GM18907 (cell line): Measurements from ENCODE around the gene DNAJC6.
"Not testable (repeated sequence)": the region's sequence is repeated elsewhere in the genome, so short reads cannot be mapped to it uniquely, and the experiment has no call there.

ENCODE experiments used
- ATAC-seq: cut with Tn5 transposase; IDR thresholded peaks from one replicate; pipeline ENCODE4 v1.9.1; 2021; ENCODE audit warnings: mild to moderate bottlenecking, moderate library complexity; ENCODE audit not compliant: unreplicated experiment

The DNAJC6 gene

GRCh38 chr1:65355031-65355712 is 45.8 kb downstream of the DNAJC6 start:
- ATAC-seq: no peak

- ATAC-seq: no peak
These were observed 48.1 kb downstream of the DNAJC6 start for GRCh38 chr1:65357291-65357960.

- no peak for ATAC-seq
These were observed 50.5 kb downstream of the DNAJC6 start for GRCh38 chr1:65359888-65360287.

GRCh38 chr1:65360648-65361047 is 51.3 kb downstream of the DNAJC6 start:
- ATAC-seq: no peak

GRCh38 chr1:65362545-65362944 is 53.2 kb downstream of the DNAJC6 start:
- ATAC-seq: no peak

- ATAC-seq: no peak
These were observed 54.1 kb downstream of the DNAJC6 start for GRCh38 chr1:65363484-65363883.

GRCh38 chr1:65368403-65368802 is 59.1 kb downstream of the DNAJC6 start:
- no peak for ATAC-seq

GRCh38 chr1:65371544-65371943 is 62.2 kb downstream of the DNAJC6 start:
- ATAC-seq: no peak

GRCh38 chr1:65372557-65372956 is 63.2 kb downstream of the DNAJC6 start:
- ATAC-seq: no peak

- no peak for ATAC-seq
These were observed 68.3 kb downstream of the DNAJC6 start for GRCh38 chr1:65377496-65378246.

GRCh38 chr1:65378247-65378946 is 69.1 kb downstream of the DNAJC6 start:
- no peak for ATAC-seq

- ATAC-seq: not testable (repeated sequence)
These were observed 75.1 kb downstream of the DNAJC6 start for GRCh38 chr1:65384426-65384825.

- ATAC-seq: no peak
These were observed 77.1 kb downstream of the DNAJC6 start for GRCh38 chr1:65386439-65386838.

- no peak for ATAC-seq
These were observed 78.5 kb downstream of the DNAJC6 start for GRCh38 chr1:65387821-65388220.

GRCh38 chr1:65388908-65389695 is 79.8 kb downstream of the DNAJC6 start:
- no peak for ATAC-seq

GRCh38 chr1:65392497-65392896 is 83.2 kb downstream of the DNAJC6 start:
- no peak for ATAC-seq

- ATAC-seq: peak; percentile 90
These were observed 84.0 kb downstream of the DNAJC6 start for GRCh38 chr1:65393347-65393746.

- no peak for ATAC-seq
These were observed 84.6 kb downstream of the DNAJC6 start for GRCh38 chr1:65393928-65394327.

GRCh38 chr1:65395887-65396612 is 86.7 kb downstream of the DNAJC6 start:
- no peak for ATAC-seq

GRCh38 chr1:65398083-65398482 is 88.7 kb downstream of the DNAJC6 start:
- no peak for ATAC-seq
